Tibial nerve (tissue), 4 donors: Measurements from ENCODE around the gene RANBP10.

Experiments used
- EP300 ChIP-seq, 2 donors: sonication (generic); formaldehyde crosslinking; IDR thresholded peaks; one replicate each; pipeline ENCODE4 v1.6.1; 2017; ENCODE audit warnings: antibody characterized with exemption in 2 of 2, mild to moderate bottlenecking in 1 of 2
- TF ChIP-seq, protein P1 (sequence below), 5 experiments: fragments of 200-600 bp in 3 of 5; fragments of 450-650 bp in 2 of 5; sonication (generic) in 3 of 5; IDR thresholded peaks; one replicate each; pipeline ENCODE4 v1.5.1; 2016 to 2019; ENCODE audit warnings: antibody characterized with exemption in 5 of 5, mild to moderate bottlenecking in 3 of 5, moderate library complexity in 2 of 5

DNA sequence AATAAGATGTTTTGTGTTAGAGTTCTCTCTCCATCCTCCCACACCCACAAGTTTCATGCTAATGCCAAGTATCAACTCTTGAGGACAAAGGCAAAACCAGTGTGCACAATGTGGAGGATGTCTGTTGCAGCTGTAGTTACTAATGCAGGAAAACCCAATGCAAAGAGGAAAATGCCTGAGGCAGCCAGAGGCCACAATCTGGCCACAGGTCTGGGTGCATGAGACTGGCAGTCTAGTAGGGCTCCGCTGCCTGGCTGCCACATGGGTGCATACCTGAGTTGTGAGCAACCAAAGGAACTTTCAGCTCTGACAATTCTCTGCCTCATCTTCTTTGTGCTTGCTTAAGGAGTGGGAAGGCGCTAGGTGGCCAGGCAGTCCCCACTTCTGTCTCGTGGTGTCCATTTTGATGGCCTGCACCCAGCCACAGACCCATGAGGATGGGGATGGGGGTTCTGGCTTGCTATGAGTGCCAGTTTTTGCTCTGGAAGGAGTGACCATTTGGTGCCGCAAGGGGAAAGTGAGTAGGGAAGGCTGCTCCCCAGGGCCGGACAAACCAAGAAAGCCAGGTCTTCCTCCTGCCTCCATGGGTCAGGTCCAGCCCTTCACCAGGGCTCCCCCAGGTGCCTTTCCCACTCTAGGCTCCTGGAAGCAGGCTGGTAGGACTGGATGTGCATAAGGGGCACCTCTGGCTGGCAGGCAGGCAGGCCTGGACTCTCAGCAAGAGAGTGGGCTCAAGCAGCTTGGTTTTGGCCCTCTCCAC lies 83.0 kb downstream of the RANBP10 start:
- no peak for TF ChIP-seq EP300 (IDR thresholded peaks at IDR 0.05)
- TF ChIP-seq, protein P1, sequence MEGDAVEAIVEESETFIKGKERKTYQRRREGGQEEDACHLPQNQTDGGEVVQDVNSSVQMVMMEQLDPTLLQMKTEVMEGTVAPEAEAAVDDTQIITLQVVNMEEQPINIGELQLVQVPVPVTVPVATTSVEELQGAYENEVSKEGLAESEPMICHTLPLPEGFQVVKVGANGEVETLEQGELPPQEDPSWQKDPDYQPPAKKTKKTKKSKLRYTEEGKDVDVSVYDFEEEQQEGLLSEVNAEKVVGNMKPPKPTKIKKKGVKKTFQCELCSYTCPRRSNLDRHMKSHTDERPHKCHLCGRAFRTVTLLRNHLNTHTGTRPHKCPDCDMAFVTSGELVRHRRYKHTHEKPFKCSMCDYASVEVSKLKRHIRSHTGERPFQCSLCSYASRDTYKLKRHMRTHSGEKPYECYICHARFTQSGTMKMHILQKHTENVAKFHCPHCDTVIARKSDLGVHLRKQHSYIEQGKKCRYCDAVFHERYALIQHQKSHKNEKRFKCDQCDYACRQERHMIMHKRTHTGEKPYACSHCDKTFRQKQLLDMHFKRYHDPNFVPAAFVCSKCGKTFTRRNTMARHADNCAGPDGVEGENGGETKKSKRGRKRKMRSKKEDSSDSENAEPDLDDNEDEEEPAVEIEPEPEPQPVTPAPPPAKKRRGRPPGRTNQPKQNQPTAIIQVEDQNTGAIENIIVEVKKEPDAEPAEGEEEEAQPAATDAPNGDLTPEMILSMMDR (IDR thresholded peaks at IDR 0.05), result no peak
